Endometrial microvascular endothelial cells (primary cell): ENCODE data around the gene MACROD2. TPM values are rescaled to one million over a fixed set of nuclear protein-coding genes. Genes with fewer than 3 reads are reported as not detected.

Source experiments
- in situ Hi-C: cut with HindIII; loops from 2 replicates; pipeline ENCODE4 v1.10.0; 2017; ENCODE audit warnings: low sequenced_read_pairs, low pct_unique_long_range_greater_than_20kb; ENCODE audit errors: inconsistent ontology term
- total RNA-seq: library from RNA; depleted of rRNA; stranded (reverse); fragments of >200 nt; gene quantifications from one replicate; pipeline ENCODE4 v1.2.3, GENCODE V29; 2015; ENCODE audit errors: inconsistent ontology term

Gene MACROD2
- total RNA-seq, 1 donor from 2014 or later, result not detected

GRCh38 chr20:14051454-14051853 lies 56.1 kb downstream of the MACROD2 start:
- in situ Hi-C loops, result no loop called here

GRCh38 chr20:14055127-14055742 lies 59.9 kb downstream of the MACROD2 start:
- in situ Hi-C loops, result no loop called here

GRCh38 chr20:14062171-14062570 lies 66.9 kb downstream of the MACROD2 start:
- in situ Hi-C loops, result no loop called here

- in situ Hi-C loops, result no loop called here
These were observed 67.5 kb downstream of the MACROD2 start for GRCh38 chr20:14062786-14063185.

GRCh38 chr20:14064333-14064732 lies 69.0 kb downstream of the MACROD2 start:
- in situ Hi-C loops, result no loop called here

- in situ Hi-C loops, result no loop called here
These were observed 69.6 kb downstream of the MACROD2 start for GRCh38 chr20:14064921-14065320.

GRCh38 chr20:14065774-14066173 lies 70.5 kb downstream of the MACROD2 start:
- in situ Hi-C loops, result no loop called here

- in situ Hi-C loops, result no loop called here
These were observed 72.3 kb downstream of the MACROD2 start for GRCh38 chr20:14067603-14068002.

- in situ Hi-C loops, result no loop called here
These were observed 74.5 kb downstream of the MACROD2 start for GRCh38 chr20:14069796-14070195.

- in situ Hi-C loops, result no loop called here
These were observed 98.3 kb downstream of the MACROD2 start for GRCh38 chr20:14093652-14094051.

- in situ Hi-C loops, result no loop called here
These were observed 102.9 kb downstream of the MACROD2 start for GRCh38 chr20:14098261-14098660.

GRCh38 chr20:14113416-14113815 lies 118.1 kb downstream of the MACROD2 start:
- in situ Hi-C loops, result no loop called here

GRCh38 chr20:14114065-14114704 lies 118.9 kb downstream of the MACROD2 start:
- in situ Hi-C loops, result no loop called here

GRCh38 chr20:14116037-14116436 lies 120.7 kb downstream of the MACROD2 start:
- in situ Hi-C loops, result no loop called here

- in situ Hi-C loops, result no loop called here
These were observed 122.5 kb downstream of the MACROD2 start for GRCh38 chr20:14117768-14118167.

- in situ Hi-C loops, result no loop called here
These were observed 131.5 kb downstream of the MACROD2 start for GRCh38 chr20:14126856-14127255.

GRCh38 chr20:14127514-14128223 lies 132.4 kb downstream of the MACROD2 start:
- in situ Hi-C loops, result no loop called here

- in situ Hi-C loops, result no loop called here
These were observed 138.7 kb downstream of the MACROD2 start for GRCh38 chr20:14134004-14134403.

- in situ Hi-C loops, result no loop called here
These were observed 146.9 kb downstream of the MACROD2 start for GRCh38 chr20:14142171-14142570.

GRCh38 chr20:14142964-14143627 lies 147.8 kb downstream of the MACROD2 start:
- in situ Hi-C loops, result no loop called here
